ENCODE data around the gene CTTNBP2.

DNA sequence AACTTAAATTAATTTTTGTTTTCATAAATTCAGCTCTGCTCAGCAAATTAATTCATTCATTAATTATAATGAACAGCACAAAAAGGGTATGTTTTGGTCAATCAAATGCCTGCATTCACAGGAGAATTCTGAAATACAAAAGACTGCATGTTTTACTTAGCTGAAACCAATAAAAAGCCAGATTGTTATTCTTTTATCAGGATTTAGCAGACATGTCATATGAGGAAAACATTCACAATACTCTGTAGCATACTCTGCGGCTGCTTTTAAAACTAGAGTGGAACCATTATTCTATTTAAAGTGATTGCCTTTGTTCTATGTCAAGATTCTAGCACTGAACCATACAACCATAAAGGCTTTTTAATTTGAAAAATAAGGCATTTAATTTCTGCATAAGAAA lies 19.1 kb downstream of the CTTNBP2 start:
- no peak for TF ChIP-seq POLR2AphosphoS5 (IDR thresholded peaks at IDR 0.05)
- TF ChIP-seq, protein P1, sequence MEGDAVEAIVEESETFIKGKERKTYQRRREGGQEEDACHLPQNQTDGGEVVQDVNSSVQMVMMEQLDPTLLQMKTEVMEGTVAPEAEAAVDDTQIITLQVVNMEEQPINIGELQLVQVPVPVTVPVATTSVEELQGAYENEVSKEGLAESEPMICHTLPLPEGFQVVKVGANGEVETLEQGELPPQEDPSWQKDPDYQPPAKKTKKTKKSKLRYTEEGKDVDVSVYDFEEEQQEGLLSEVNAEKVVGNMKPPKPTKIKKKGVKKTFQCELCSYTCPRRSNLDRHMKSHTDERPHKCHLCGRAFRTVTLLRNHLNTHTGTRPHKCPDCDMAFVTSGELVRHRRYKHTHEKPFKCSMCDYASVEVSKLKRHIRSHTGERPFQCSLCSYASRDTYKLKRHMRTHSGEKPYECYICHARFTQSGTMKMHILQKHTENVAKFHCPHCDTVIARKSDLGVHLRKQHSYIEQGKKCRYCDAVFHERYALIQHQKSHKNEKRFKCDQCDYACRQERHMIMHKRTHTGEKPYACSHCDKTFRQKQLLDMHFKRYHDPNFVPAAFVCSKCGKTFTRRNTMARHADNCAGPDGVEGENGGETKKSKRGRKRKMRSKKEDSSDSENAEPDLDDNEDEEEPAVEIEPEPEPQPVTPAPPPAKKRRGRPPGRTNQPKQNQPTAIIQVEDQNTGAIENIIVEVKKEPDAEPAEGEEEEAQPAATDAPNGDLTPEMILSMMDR (IDR thresholded peaks at IDR 0.05), result no peak

Data from transverse colon (tissue), 4 donors.